AML-193 (cell line): ENCODE measurements around the gene NUDT3.

Experiments used
- DNase-seq, 2 experiments: peaks; one replicate each; lab custom pipeline; 2025; lab: John Stamatoyannopoulos, UW

Gene NUDT3

GRCh38 chr6:34321821-34322220 is 70.6 kb downstream of the NUDT3 start:
- no peak for DNase-seq

DNA sequence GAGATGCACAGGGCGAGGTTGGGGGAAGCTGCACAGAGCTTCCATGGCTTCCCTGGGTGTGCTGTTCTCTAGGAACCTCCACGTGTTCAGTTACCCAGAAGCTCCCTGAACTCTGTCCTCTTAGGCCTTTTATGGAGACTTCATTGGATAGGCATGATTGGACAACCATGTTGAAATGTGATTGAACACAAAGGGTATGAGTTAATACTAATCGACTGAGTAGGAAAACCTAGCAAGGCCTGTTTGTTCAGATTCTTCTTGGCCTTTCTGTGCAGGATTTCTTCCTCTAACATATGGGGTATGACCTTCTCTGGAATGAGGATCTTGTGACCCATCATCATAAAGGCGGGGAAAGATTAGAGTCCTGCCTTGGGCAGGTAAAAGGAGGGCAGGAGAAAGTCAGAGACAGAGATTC is 73.0 kb downstream of the NUDT3 start:
- no peak for DNase-seq

- no peak for DNase-seq
Measured at GRCh38 chr6:34318499-34319470, 73.7 kb downstream of the NUDT3 start.

DNA sequence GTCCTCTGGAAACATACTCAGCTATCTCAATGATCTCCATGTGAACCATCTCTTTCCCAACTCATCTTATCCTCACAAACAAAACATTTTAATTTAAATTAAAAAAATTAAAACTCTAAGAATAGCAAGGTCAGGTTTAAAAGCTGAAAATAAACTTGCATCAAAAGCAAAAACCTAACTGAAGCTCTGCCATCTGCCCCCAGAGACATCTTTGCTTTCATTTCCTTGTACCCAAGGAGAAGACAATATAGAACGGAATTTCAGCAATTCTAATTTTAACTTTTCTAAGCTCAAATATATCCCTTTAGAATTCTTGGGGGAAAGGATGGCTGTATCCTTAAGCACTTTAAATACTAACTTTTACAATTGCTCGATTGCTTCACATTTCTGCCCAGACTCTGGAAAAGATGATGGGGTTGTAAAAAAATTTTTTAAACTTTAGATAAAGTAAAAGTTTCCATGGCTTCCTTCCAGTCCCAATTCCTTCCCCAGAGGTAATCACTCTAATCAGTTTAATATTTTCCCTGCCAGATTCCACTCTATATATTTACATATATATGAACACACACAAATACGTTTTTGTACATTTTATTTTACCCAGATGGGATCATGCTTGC is 74.5 kb downstream of the NUDT3 start:
- no peak for DNase-seq

DNA sequence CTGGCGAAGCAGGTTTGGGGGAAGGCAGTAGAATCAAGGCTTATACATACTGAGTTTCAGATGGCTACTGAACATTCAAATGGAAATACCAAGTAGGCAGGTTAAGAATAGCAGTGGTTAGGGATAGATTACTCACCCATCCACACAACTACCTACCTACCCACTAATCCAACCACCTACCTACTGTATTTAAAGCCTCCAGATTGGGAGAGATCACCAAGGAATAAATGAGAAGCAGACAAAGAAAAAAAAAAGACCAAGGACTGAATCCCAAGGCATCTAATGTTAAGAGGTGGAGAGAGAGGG is 75.3 kb downstream of the NUDT3 start:
- DNase-seq = no peak

GRCh38 chr6:34316431-34317171 is 75.9 kb downstream of the NUDT3 start:
- no peak for DNase-seq

- DNase-seq = peak; percentile 67 to 73
Measured at GRCh38 chr6:34315780-34316179, 76.7 kb downstream of the NUDT3 start.

DNA sequence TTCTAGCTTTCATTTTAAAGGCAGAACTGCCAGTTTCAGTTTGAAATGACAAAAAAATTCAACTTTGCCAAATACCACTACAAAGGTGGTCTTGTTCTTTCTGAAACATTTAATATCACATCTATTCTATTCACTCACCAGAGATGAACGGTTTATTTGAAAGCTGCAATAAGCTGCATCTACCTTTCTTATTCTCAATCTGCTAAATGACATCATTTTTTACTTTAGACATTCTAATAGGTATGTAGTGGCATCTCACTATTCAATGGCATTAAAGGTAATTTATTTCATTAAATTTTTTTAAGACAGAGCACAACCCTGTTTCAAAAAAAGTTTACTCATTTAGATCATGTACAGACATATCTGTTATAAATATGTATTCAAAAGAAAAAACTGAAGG is 77.2 kb downstream of the NUDT3 start:
- no peak for DNase-seq

DNA sequence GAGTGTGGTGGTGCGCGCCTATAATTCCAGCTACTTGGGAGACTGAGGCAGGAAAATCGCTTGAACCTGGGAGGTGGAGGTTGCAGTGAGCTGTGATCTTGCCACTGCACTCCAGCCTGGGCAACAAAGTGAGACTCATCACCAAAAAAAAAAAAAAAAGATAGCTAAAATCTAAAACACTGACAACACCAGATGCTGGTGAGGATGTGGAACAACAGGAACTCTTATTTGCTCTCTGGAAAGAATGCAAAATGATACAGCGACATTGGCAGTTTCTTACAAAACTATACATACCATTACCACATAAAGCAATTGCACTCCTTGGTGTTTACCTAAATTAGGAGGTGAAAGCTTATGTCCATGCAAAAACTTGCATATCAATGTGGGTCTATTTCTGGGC is 80.2 kb downstream of the NUDT3 start:
- DNase-seq = no peak

DNA sequence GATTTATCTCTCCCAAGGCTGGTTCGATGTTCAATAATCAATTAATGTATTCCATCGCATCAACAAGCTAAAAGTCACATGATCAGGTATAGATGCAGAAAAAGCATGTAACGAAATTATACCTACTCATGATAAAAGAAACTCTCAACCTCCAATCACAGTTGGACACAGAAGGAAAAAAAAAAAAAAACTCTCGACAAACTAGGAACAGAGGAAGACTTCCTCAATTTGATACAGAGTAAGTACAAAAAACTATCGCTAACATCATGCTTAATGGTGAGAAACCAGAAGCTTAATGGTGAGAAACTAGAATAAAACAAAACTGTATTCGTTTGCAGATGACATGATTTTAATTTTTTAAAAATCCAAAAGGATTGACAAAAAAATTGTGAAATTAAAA is 81.7 kb downstream of the NUDT3 start:
- no peak for DNase-seq

DNA sequence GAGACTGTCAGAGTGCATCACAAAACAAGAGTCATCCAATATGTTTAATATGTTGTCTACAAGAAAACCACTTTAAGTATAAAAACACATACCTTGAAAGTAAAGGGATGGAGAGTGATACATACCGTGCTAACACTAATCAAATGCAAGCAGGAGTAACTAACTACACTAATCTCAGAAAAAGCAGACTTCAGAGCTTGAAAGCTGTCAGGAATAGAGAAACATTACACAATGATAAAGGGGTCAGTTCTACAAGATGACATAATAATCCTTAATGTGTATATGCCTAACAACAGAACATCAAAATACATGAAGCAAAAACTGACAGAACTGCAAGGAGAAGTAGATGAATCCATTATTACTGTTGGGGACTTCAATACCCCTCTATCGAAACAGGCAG is 84.0 kb downstream of the NUDT3 start:
- DNase-seq = no peak

DNA sequence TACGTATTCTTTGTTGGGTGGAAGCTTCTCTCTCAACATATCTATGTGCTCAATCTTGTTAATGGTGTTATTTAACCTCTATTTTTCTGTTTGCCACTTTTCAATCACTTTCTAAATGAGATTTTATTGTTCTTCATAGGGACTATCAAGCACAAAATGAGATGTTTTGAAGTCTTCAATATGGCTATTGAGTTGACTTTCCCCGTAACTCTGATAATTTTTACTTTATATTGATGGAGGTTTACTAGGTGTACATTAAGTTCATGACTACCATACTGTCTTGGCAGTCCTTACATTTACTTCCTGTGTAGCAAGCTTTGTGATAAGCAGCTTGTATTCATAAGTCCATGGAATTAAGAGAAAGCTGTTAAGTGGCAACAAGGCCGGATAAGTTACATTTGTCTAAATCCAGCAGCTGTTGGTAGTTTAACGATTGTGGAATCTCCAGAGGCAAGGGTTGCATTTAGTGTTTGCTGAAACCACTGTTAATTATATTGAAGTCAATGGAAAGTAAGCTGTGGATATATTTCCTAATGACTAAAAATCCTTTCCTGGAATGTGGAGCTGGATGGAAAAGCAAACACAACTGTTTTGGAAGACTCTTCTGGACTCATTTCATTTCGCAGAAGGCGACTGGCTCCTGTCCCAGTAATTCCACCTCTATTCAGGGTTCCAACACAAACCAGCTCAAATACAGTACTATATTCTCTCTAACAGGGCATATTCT is 86.3 kb downstream of the NUDT3 start:
- no peak for DNase-seq

- no peak for DNase-seq
Measured at GRCh38 chr6:34305497-34305896, 87.0 kb downstream of the NUDT3 start.

GRCh38 chr6:34304164-34304563 is 88.3 kb downstream of the NUDT3 start:
- no peak for DNase-seq

DNA sequence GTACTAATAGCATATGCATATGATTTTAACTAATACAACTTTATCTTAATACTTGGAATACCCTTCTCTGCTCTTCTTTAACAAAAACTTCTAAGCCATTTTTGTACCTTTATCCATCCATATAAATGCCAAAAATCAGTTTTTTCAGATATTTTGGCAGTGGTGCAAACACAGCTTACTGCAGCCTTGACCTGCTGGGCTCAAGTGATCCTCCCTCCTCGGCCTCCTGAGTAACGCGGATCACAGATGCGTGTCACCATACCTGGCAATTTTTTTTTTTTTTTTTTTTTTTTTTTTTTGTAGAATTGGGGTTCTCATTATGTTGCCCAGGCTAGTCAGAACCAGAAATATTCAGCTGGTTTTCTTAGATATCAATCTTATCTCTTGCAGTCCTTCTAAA is 89.5 kb downstream of the NUDT3 start:
- no peak for DNase-seq

DNA sequence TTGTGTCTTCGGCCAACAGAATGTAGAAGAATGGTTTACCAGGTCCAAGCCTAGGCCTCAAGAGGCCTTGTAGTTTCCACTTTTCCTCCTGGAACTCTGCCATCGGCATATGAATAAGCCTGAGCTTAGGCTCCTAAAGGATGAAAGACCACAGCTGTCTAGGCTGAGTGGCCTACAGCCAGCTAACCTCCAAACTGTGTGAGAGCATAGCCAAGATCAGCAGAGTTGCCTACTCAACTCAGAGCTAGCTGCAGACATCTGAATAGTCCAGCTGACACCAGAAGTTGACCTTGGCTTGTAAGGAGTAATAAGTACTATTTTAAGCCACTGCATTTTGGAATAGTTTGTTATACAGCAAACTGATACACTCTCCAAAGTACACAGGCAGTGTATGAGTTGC is 91.1 kb downstream of the NUDT3 start:
- DNase-seq = no peak

- no peak for DNase-seq
Measured at GRCh38 chr6:34300332-34300751, 92.1 kb downstream of the NUDT3 start.

DNA sequence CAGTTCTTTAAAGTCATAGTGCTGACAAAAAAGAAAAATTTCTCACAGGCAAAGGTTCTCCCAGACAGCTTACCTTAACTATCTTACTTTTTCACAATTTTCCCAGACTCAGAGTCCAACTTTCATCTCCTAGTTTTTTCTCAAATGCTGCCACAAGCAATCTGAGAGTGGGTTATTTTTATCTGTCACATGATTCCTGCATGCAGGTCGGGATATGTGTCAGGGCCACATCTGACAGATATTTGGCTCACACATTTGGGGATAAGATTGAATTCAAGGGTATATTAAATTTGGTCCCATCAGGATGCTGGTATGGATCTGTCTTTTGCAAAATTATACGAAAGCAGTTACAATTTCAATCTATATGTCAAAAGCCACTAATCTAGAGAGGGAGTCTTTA is 93.5 kb downstream of the NUDT3 start:
- DNase-seq = no peak

GRCh38 chr6:34295721-34296120 is 96.7 kb downstream of the NUDT3 start:
- DNase-seq = no peak

- DNase-seq = no peak
Measured at GRCh38 chr6:34292954-34293353, 99.5 kb downstream of the NUDT3 start.

- no peak for DNase-seq
Measured at GRCh38 chr6:34289137-34289536, 103.3 kb downstream of the NUDT3 start.

DNA sequence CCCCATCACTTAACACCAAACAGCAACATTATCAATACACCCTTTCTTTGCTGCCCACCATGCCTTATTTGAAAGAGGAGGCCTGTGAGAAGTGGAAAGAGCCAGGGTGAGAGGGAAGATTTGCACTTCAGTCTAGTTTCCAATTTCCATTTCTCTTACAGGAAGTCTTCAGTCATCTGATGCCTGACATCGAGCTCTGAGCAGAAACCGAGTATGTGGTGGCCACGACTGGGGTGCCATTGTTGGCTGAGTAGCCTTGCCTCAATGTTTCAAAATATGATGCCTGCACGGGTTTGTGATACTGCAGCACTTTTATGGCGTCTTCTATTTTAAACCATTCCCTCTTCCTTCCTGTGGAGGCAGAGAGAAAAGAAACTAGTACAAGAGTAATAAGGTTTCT is 103.9 kb downstream of the NUDT3 start:
- DNase-seq = no peak
